GM20431 (cell line): ENCODE results near the gene FKBP14.
"Not testable (repeated sequence)": the region's sequence is repeated elsewhere in the genome, so short reads cannot be mapped to it uniquely, and the experiment has no call there.

ENCODE experiments used
- in situ Hi-C: fragments of 300-500 bp; cut with MseI, MboI; formaldehyde crosslinking; loops from one replicate; pipeline ENCODE4 v1.15.0; 2020; ENCODE audit warnings: low sequenced_read_pairs; ENCODE audit not compliant: unreplicated experiment

FKBP14 gene

DNA sequence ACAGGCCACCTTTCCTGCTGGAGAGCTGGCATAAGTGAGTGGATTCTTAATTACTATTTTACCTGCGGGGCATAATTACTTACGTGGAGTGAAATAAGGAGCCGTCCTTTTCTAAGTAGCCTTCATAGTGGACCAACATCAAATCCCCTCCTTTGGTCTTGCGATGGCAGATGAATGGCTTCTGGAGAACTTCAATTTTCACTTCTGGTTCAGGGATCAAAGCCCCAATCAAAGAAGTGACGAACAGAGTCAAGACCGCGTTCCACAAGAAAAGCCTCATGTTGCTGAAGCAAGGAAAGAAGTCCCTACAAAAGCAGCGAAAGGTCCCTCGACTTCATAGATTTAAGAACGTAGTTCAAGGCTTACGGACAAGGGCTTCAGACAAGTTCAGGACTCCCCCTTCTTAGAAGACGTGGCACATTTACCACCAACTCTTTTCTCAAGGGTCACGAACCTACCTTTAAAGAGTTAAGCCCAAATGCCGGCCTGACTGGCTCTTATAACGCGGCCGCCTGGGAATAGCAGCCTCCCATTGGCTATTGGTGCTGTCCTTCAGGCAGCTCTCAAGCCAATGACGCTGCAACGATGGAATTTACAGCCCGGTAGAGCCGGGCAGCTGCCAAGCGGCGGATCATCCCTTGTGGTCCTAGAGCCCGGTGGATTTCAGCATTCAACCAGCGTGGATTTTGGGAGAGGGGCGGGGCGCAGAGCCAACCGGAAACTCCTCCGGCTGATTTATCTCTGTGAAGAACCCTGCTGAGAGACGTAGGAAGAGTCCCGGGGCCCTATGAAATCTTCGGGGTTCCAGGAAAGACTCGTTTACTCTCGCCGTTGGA lies at the start of gene FKBP14:
Gene FKBP14, minus strand, starts transcription at position 474 of the 836 bp plus-strand sequence. Its CDS starts 194 bp downstream, at position 280.
- in situ Hi-C loops, result no loop called here

DNA sequence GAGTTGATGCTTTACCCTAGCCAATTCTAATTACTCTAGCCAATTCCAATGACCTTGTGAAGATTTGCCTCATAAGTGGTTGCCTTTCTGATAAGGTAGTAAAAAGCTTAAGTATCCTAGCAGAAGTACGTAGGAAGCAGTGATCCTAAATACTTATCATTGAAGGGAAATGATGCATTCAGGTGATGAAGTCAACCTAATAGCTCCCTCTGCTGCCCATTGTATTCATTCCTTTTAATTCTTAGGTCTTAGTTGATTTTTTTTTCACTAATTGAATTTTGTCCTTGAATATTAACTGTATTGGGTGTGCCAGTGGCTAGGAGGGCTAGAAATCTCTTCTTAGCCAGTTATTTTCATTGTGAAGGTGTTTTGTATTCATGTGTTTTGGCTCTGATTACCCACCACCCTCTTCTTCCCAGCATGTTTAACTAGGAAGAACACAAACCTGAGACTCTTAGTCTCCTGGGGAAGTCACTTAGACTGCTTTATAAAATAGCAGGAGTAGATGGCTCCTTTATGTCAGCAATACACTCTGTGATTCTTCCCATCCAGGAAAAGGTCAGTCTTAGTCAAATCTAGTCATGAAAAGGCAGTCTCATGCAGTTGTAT lies 48.0 kb upstream of the FKBP14 start:
- in situ Hi-C loops, result no loop called here

DNA sequence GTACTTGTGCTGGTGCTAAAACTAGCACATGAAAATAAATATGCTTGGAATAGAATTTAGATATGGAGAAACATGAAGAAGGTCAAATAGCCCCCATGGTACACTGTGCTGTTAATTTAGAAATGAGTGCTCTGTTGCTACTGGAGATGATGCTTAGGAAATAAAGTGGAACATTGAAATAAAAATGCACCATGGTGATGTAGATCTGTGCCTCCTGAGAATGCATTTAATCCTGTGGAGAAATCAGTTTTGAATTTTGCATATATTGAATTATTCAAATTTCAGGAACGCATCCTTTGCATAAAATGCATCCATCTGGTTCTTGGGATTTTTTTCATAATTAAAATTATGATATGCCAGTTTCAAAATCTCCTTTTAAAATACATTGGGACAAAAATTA lies 46.2 kb upstream of the FKBP14 start:
- in situ Hi-C loops, result no loop called here

DNA sequence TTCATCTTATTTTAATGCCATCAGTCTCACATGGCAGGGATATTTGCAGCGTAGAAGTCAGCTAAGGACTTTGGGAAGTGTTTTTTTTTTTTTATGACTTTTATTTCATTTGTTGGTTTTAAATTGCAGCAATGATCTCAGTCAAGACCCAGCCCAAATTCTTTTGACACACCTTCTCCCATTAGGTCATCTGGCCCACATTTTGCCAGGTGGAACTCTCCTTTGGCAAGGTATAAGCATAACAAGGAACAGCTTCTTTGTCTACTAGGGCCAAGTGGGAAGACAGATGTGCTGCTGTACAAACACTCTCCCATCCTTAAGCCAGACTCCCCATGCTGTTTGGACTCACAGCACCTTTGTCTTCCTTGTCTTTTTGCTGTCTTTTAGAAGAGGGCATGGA lies 43.5 kb upstream of the FKBP14 start:
- in situ Hi-C loops, result no loop called here

GRCh38 chr7:30069096-30069867 lies 42.8 kb upstream of the FKBP14 start:
- in situ Hi-C loops, result no loop called here

DNA sequence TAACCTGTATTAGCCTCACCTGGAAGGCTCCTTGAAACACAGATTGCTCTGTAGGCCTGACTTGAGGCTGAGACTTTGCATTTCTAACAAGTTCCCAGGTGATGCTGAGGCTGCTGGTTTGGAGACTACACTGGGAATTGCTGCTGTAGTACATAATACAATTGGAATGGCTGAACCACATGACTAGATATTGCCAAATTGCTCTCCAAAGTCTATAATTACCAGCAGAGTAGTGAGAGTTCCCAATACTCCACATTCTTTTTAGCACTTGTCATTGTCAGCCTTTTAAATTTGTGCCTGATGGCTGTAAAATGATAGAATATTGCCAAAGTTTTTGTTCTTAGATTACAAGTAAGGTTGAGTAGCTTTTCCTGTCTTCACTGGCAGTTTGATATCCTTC lies 41.6 kb upstream of the FKBP14 start:
- in situ Hi-C loops, result no loop called here

GRCh38 chr7:30066687-30067086 lies 40.2 kb upstream of the FKBP14 start:
- in situ Hi-C loops, result no loop called here

- in situ Hi-C loops, result no loop called here
Observed at GRCh38 chr7:30065746-30066145, 39.2 kb upstream of the FKBP14 start.

DNA sequence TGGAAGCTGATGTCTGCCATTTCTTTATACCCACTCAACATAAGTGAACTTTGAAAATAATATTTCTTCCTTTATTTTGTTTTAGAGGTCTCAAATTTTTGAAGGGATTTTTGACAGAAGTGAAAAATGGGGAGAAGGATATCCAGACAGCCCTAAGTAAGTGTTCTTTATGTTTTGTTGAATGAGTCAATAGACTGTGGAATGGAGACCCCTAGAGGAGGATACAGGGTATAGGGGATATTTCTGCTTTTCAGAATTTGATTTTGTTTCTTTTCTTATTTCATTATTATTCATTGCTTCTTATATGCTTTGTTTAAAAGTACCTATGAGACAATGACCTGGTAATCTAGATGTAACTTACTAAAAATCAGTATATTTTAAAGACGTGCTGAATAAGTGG lies 36.1 kb upstream of the FKBP14 start:
- in situ Hi-C loops, result no loop called here

- in situ Hi-C loops, result not testable (repeated sequence)
Observed at GRCh38 chr7:30061786-30062185, 35.3 kb upstream of the FKBP14 start.

- in situ Hi-C loops, result no loop called here
Observed at GRCh38 chr7:30057741-30058140, 31.2 kb upstream of the FKBP14 start.

DNA sequence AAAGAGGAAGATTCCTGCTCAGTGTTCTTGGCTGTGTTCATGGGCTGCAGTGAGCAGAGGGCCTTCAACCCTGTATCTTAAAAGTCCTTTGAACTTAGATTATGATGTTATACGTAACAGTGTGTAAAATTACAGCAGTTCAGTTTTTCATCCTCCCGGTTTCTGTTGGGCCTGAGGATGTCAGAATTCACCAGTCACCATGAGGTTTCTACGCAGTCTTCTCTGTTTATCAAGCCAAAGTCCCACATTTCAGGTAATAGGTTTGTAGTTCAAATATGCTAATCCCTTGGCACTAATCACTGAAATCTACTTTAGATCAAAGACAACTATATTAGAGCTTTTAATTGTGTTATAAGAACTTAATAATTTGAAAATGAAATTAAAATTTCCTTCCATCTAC lies 26.6 kb upstream of the FKBP14 start:
- in situ Hi-C loops, result no loop called here

GRCh38 chr7:30049173-30049572 lies 22.7 kb upstream of the FKBP14 start:
- in situ Hi-C loops, result no loop called here

DNA sequence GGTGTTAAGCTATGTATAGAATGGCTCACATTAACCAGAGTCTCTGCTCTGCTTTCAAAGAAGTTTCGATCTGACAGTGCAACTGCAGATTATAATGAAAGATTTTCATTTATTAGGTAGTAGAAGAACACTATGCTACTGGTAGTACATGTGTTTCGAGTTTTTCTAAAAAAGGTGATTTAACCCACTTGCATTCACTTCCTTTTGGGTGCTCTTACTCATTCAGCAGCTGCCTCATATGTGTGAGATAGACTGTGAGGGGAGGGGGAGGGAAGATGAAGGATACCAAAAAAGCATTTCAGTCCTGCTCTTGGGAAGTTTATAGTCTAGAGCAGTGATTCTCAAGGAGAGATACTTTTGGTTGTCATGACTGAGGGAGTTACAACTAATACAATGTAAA lies 22.1 kb upstream of the FKBP14 start:
- in situ Hi-C loops, result no loop called here

GRCh38 chr7:30047124-30047523 lies 20.6 kb upstream of the FKBP14 start:
- in situ Hi-C loops, result no loop called here

- in situ Hi-C loops, result no loop called here
Observed at GRCh38 chr7:30046127-30046770, 19.7 kb upstream of the FKBP14 start.

GRCh38 chr7:30041526-30042269 lies 15.2 kb upstream of the FKBP14 start:
- in situ Hi-C loops, result no loop called here

DNA sequence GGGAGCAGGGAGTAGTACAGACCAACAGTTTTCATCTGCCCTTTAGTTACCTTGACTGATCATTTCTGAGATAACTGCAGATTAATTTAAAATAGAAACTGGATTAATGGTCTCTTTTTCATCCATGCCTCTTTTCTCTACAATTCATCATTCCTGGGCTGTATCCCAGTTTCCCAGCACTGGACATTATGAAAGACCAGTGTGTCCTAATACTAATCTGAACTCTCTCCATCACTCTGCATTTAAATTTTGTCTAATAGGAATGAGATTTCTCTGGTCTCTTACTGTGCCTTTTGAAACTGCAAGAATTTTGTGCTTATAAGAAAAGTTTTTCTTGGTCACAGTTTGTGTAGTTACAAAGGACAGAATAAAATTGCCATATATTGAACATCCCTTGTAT lies 14.4 kb upstream of the FKBP14 start:
- in situ Hi-C loops, result no loop called here

GRCh38 chr7:30038196-30038980 lies 11.9 kb upstream of the FKBP14 start:
- in situ Hi-C loops, result no loop called here
